ENCODE data around the gene CENPF.

The CENPF gene

DNA sequence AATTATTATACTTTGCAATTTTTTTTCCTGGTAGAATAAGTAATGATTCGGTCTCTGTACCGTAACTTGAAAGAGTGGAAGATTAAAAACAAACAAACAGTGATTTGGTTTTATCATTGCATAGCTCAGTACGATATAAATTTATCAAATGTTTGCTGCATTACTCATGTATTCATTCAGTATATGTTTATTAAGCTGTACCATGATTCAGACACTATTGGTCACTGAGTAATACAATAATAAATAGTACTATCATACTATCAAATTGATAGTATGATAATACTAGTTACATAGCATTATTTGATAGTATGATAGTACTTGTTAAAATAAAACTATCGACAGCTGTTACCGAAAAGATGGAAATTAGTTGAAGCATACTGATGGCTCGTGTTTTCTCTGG lies 12.1 kb downstream of the CENPF start:
- H3K4me3 ChIP-seq (ENCODE audit: low read depth, low read length), result no peak overlapping the region

DNA sequence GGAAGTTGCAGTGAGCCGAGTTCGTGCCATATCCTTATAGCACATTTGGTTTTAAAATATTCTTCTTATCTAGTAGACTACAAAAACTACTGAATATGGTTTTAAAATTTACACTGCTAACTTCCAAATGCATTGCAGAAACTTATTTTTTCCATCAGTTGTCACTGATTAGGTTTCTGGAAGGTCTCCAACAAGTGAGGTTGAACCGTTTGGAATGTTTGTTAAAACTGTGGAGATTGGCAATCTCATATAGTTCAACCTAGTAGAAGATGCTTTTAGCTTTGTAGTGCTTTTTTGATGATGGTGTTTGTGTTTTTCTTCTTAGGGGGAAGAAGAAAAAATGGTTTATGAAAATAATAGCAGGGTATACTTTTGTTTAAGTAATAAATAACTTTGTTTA lies 12.9 kb downstream of the CENPF start:
- no peak overlapping the region for H3K4me3 ChIP-seq (ENCODE audit: low read depth, low read length)

- H3K4me3 ChIP-seq (ENCODE audit: low read depth, low read length), result no peak overlapping the region
Measured at GRCh38 chr1:214617246-214617645, 14.3 kb downstream of the CENPF start.

DNA sequence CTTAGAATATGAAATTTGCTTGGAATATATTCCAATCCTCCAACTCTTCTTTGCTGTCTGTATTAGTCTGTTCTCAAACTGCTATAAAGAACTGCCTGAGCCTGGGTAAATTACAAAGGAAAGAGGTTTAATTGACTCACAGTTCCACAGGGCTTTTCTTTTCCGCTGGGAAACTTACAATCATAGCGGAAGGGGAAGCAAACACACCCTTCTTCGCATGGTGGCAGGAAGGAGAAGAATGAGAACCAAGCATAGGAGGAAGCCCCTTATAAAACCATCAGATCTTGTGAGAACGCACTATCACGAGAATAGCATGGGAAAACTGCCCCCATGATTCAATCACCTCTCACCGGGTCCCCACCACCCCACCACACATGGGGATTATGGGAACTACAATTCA lies 14.8 kb downstream of the CENPF start:
- H3K4me3 ChIP-seq (ENCODE audit: low read depth, low read length), result no peak overlapping the region

DNA sequence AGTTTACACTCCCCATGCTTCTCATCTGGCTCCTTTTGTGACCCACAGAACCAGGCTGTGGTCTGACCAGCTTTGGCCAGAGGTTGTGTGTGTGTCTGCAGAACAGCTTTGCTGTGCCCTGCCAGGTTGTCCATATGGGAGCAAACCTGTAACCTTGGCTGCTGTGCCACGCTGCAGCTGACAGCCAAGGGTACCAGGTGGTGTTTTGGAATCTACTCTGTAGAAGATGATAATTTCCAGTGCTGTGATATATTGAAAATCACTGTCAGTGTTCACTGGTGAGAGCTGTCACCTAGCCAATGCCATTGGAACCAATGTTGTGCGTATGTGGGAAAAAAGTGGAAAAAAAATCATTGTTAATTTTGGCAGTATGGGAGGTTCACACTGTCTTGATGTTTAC lies 18.2 kb downstream of the CENPF start:
- H3K4me3 ChIP-seq (ENCODE audit: low read depth, low read length), result no peak overlapping the region

- H3K4me3 ChIP-seq (ENCODE audit: low read depth, low read length), result no peak overlapping the region
Measured at GRCh38 chr1:214623430-214623829, 20.4 kb downstream of the CENPF start.

DNA sequence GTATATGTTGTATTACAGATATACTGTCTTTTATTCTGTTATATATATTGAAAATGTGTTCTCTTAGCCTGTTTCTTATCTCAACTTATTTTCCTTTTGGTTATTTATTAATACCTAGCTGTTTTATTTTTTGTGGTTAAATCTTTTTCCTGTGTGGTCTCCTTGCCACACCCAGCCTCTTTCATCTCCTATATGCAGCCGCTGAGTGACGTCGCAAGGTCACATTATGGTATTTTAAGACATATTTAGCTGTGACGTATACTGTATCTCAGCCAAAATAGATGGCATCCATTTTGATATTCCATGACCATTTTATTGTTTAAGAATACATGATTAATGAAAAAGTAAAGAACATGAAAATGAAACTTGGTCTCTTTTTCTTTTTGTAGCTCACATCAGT lies 29.1 kb downstream of the CENPF start:
- no peak overlapping the region for H3K4me3 ChIP-seq (ENCODE audit: low read depth, low read length)

GRCh38 chr1:214633686-214634085 lies 30.7 kb downstream of the CENPF start:
- H3K4me3 ChIP-seq (ENCODE audit: low read depth, low read length), result no peak overlapping the region

DNA sequence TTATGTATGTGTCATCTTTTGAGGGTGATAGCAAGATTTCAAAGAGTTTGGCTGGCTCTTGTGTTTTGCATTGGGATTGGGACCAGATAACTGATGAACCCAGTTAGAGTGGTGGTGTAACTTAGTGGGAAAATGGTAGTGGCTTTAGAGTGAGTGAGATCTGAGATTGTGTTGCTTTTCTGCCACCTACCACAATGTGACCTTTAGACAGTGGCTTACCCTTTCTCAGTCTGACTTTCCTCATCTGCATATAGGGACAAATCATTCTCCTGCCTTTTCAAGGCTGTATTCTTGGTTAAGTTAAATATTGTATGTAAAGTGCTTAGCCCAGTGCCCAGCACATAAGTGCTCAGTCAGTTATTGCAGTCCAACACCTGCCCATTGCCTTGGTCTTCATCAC lies 31.3 kb downstream of the CENPF start:
- H3K4me3 ChIP-seq (ENCODE audit: low read depth, low read length), result no peak overlapping the region

DNA sequence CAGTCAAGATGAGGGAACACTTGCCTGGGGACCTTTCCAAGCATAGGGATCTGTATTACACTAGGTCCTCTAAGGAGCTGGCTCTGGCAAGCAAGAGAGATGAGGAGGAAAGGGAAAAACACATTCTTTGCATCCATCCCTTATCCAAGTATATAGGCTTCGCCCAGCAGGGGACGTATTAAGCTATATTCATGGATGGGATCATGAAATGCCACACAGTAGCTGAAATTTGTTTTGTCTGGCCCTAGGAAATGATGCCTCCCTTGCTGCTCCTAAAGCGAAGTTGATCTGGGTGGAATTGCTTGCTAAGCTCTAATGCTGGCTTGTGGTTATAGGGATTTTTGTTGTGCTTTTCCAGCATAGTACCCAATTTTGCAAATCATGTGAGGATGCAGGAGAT lies 32.1 kb downstream of the CENPF start:
- no peak overlapping the region for H3K4me3 ChIP-seq (ENCODE audit: low read depth, low read length)

GRCh38 chr1:214635506-214635905 lies 32.5 kb downstream of the CENPF start:
- no peak overlapping the region for H3K4me3 ChIP-seq (ENCODE audit: low read depth, low read length)

DNA sequence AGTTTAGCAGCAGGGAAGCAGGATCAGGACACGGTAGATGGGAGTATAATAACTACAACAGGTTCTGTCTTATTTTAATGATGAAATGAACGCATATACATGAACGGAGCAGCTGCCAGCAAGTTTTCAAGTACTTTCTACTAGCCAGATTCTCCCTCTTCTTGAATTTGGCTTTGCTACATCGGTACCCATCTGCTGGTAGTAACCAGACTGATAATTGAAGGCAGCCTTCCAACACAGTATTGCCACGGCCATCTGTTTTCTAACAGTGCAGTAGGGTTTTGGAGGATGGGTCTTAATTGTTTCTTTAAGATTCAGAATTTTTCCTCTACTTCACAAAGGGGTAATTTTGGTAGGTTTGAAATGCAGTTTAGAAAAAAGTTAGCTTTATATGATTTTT lies 33.4 kb downstream of the CENPF start:
- no peak overlapping the region for H3K4me3 ChIP-seq (ENCODE audit: low read depth, low read length)

GRCh38 chr1:214637125-214637524 lies 34.1 kb downstream of the CENPF start:
- H3K4me3 ChIP-seq (ENCODE audit: low read depth, low read length), result no peak overlapping the region

DNA sequence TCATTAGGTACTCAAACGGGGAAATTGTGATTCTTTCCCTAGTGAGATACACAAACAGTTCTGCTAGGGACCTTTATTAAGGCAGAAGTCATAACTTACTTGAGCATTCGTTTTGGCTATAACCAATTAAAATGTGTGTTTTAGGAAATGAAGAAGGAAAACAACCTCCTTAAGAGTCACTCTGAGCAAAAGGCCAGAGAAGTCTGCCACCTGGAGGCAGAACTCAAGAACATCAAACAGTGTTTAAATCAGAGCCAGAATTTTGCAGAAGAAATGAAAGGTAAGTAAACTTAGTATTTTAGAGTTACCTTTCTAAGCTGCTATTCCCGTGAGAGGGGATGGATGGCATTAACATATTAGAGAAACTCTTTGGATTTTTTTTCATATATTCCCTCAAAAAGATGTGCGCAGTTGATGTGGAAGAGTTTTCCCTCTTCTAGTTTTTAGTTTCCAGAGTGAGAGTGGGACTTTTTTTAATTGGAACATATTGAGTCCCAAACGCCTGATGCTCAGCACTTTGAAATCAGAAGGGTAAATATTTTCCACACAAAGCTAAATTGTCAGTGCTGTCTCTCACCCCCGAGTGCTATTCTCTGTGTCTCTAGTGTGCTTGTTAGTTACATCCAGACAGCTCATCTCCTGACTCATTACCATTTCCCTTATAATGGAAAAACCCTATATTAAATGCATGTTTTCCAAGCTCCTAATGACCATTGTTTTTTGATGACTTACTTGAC lies 34.9 kb downstream of the CENPF start:
- H3K4me3 ChIP-seq (ENCODE audit: low read depth, low read length), result no peak overlapping the region

DNA sequence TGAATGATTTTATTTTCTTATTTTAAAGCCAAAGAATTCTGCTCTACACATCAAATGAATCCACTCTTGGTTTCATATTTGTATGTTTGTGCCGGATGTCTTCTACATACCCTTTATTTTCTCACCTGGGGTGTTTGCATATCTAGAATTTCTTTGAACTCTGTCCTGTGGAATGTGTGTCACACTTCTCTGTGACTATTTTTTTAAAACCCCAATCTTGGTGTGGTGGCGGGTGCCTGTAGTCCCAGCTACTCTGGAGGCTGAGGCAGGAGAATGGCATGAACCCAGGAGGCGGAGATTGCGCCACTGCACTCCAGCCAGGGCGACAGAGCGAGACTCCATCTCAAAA lies 35.4 kb downstream of the CENPF start:
- no peak overlapping the region for H3K4me3 ChIP-seq (ENCODE audit: low read depth, low read length)

GRCh38 chr1:214638997-214639396 lies 36.0 kb downstream of the CENPF start:
- no peak overlapping the region for H3K4me3 ChIP-seq (ENCODE audit: low read depth, low read length)

GRCh38 chr1:214640431-214641213 lies 37.6 kb downstream of the CENPF start:
- H3K4me3 ChIP-seq (ENCODE audit: low read depth, low read length), result no peak overlapping the region

DNA sequence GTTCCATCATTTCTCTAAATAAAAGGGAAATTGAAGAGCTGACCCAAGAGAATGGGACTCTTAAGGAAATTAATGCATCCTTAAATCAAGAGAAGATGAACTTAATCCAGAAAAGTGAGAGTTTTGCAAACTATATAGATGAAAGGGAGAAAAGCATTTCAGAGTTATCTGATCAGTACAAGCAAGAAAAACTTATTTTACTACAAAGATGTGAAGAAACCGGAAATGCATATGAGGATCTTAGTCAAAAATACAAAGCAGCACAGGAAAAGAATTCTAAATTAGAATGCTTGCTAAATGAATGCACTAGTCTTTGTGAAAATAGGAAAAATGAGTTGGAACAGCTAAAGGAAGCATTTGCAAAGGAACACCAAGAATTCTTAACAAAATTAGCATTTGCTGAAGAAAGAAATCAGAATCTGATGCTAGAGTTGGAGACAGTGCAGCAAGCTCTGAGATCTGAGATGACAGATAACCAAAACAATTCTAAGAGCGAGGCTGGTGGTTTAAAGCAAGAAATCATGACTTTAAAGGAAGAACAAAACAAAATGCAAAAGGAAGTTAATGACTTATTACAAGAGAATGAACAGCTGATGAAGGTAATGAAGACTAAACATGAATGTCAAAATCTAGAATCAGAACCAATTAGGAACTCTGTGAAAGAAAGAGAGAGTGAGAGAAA lies 38.4 kb downstream of the CENPF start:
- H3K4me3 ChIP-seq (ENCODE audit: low read depth, low read length), result no peak overlapping the region

DNA sequence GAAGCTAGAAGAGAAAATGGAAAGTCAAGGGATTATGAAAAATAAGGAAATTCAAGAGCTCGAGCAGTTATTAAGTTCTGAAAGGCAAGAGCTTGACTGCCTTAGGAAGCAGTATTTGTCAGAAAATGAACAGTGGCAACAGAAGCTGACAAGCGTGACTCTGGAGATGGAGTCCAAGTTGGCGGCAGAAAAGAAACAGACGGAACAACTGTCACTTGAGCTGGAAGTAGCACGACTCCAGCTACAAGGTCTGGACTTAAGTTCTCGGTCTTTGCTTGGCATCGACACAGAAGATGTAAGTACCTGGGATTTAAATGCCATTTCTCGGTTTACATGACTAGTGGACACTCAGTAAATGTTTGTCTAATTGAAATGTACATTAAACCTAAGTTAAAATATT lies 40.0 kb downstream of the CENPF start:
- H3K4me3 ChIP-seq (ENCODE audit: low read depth, low read length), result no peak overlapping the region

GRCh38 chr1:214645712-214646111 lies 42.7 kb downstream of the CENPF start:
- H3K4me3 ChIP-seq (ENCODE audit: low read depth, low read length), result no peak overlapping the region

DNA sequence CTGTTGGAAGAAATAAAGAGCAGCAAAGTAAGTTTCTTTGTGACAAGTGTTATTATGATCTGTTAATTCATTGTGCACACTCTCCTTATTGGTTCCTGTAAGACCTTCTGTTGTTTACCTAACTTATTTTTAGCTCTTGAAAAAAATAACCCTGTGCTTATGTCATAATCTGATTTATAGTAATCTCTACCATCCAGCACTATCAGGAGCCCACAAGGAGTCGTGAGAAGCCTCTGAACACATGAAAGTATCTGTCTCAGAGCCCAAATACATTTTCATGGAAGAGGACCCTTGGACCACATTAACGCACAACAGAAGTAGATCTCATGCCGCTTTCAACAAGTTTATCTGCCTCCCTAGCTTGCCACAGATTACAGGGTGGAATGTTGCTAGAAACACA lies 45.8 kb downstream of the CENPF start:
- no peak overlapping the region for H3K4me3 ChIP-seq (ENCODE audit: low read depth, low read length)

DNA sequence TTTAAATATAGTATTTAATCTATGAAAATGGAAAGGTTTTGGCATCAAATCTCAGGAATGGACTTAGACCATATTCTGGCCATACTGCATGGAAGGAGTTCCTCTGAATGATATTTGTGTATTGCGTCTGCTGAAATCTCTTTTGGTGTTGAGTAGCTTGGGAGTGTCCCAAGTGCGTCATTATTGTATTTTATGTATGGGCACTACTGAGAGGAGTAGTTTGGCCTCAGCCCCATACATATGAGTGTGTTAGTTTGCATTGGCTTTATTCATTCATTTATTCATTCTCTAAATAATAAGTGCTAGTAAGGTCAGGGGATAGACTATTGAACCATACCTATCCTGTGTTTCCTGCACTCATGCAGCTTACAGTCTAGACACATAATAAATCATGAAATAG lies 46.6 kb downstream of the CENPF start:
- no peak overlapping the region for H3K4me3 ChIP-seq (ENCODE audit: low read depth, low read length)

All from iPS-11a (cell line).